Activated B cell treated with CpG ODN at 0.5 μM for 24 hours (primary cell): ENCODE measurements around the gene SLC2A2. TPM values are rescaled to one million over a fixed set of nuclear protein-coding genes. Genes with fewer than 3 reads are reported as not detected.

ENCODE experiments used
- ATAC-seq: fragments of 200-7000 bp; cut with Tn5 transposase; one replicate; pipeline ENCODE4 v1.10.0; 2021; ENCODE audit warnings: low read depth, mild to moderate bottlenecking, moderate library complexity
- CTCF ChIA-PET: fragments of 350-600 bp; sonication (Branson Sonifier 250); formaldehyde crosslinking; loops from one replicate; lab custom pipeline; 2021; ENCODE audit warnings: antibody characterized with exemption; lab: Charles Lee
- POLR2A ChIA-PET: fragments of 350-600 bp; sonication (Branson Sonifier 250); formaldehyde crosslinking; loops from one replicate; lab custom pipeline; 2021; ENCODE audit warnings: antibody characterized with exemption; lab: Charles Lee
- DNase-seq: peaks from one replicate; pipeline ENCODE4 v3.0.0; 2022
- H3K27ac Mint-ChIP-seq: one replicate; pipeline ENCODE4 v1.8.0; 2020; ENCODE audit warnings: mixed read lengths
- H3K27me3 Mint-ChIP-seq: one replicate; pipeline ENCODE4 v1.8.0; 2021; ENCODE audit warnings: mixed read lengths
- H3K36me3 Mint-ChIP-seq: one replicate; pipeline ENCODE4 v1.8.0; 2021; ENCODE audit warnings: low read depth, mixed read lengths
- H3K4me1 Mint-ChIP-seq: one replicate; pipeline ENCODE4 v1.8.0; 2021; ENCODE audit warnings: mixed read lengths
- H3K4me3 Mint-ChIP-seq: one replicate; pipeline ENCODE4 v1.8.0; 2020; ENCODE audit warnings: mild to moderate bottlenecking, mixed read lengths
- H3K9me3 Mint-ChIP-seq: one replicate; pipeline ENCODE4 v1.8.0; 2020; ENCODE audit warnings: mixed read lengths
- CTCF ChIP-seq: fragments of 200-600 bp; IDR thresholded peaks from one replicate; pipeline ENCODE4 v1.8.0; 2022; ENCODE audit warnings: antibody characterized with exemption, mild to moderate bottlenecking
- intact Hi-C: fragments of 100-400 bp; cut with micrococcal nuclease; formaldehyde crosslinking; loops from one replicate; pipeline ENCODE4 v1.15.1; 2024
- total RNA-seq: library from RNA; stranded (reverse); gene quantifications from 2 replicates; pipeline ENCODE4 v1.2.3, GENCODE V29; 2022

Gene SLC2A2
- total RNA-seq, 1 donor from 2014 or later = not detected

- H3K4me1 Mint-ChIP-seq = no peaks in the 10 kb centered on the region
- ChIA-PET CTCF (interaction anchor here (0.6 to 4.6 kb wide), 6 partner anchors 12 to 1291 kb away, joined by 3 to 40 read pairs (median 4); no protein-coding TSS in a partner anchor), POLR2A (no interaction called here)
- H3K4me3 Mint-ChIP-seq = no peak overlapping the region
- no peak overlapping the region for H3K27ac Mint-ChIP-seq
- H3K27me3 Mint-ChIP-seq = no peaks in the 10 kb centered on the region
- no peaks in the 10 kb centered on the region for H3K9me3 Mint-ChIP-seq
- intact Hi-C loops = loop anchor here (1.0 to 2.0 kb wide), 3 partner anchors 517 to 1291 kb away; no protein-coding TSS in a partner anchor
- peak; percentile 42 for ATAC-seq
- DNase-seq = no peak
- no peaks in the 10 kb centered on the region for H3K36me3 Mint-ChIP-seq
- no peak for TF ChIP-seq CTCF
Observed at GRCh38 chr3:171049861-171050444, 23.4 kb upstream of the SLC2A2 start.

GRCh38 chr3:171046760-171047159, 20.2 kb upstream of the SLC2A2 start:
- no peaks in the 10 kb centered on the region for H3K9me3 Mint-ChIP-seq
- no peak for TF ChIP-seq CTCF
- ChIA-PET POLR2A (no interaction called here), CTCF (no interaction called here)
- no peak overlapping the region for H3K4me3 Mint-ChIP-seq
- DNase-seq (no peak), ATAC-seq (no peak)
- no peaks in the 10 kb centered on the region for H3K36me3 Mint-ChIP-seq
- H3K27me3 Mint-ChIP-seq = peaks cover 3% of the 10 kb centered on the region
- intact Hi-C loops = no loop called here
- H3K4me1 Mint-ChIP-seq = no peaks in the 10 kb centered on the region
- H3K27ac Mint-ChIP-seq = no peak overlapping the region

- POLR2A ChIA-PET = no interaction called here
- Mint-ChIP-seq H3K9me3 (no peaks in the 10 kb centered on the region), H3K27ac (no peak overlapping the region), H3K4me1 (no peaks in the 10 kb centered on the region), H3K4me3 (no peak overlapping the region), H3K27me3 (peaks cover 5% of the 10 kb centered on the region), H3K36me3 (no peaks in the 10 kb centered on the region)
- CTCF ChIA-PET = no interaction called here
- intact Hi-C loops = no loop called here
- DNase-seq = no peak
- ATAC-seq = no peak
- no peak for TF ChIP-seq CTCF
Observed at GRCh38 chr3:171044835-171045793, 18.6 kb upstream of the SLC2A2 start.

GRCh38 chr3:171044384-171044783, 17.9 kb upstream of the SLC2A2 start:
- H3K27me3 Mint-ChIP-seq = peaks cover 11% of the 10 kb centered on the region
- CTCF ChIA-PET = no interaction called here
- no peak for TF ChIP-seq CTCF
- H3K9me3 Mint-ChIP-seq = no peaks in the 10 kb centered on the region
- H3K4me3 Mint-ChIP-seq = no peak overlapping the region
- intact Hi-C loops = no loop called here
- POLR2A ChIA-PET = no interaction called here
- ATAC-seq (no peak), DNase-seq (no peak)
- H3K36me3 Mint-ChIP-seq = no peaks in the 10 kb centered on the region
- no peak overlapping the region for H3K27ac Mint-ChIP-seq
- no peaks in the 10 kb centered on the region for H3K4me1 Mint-ChIP-seq

- intact Hi-C loops = no loop called here
- Mint-ChIP-seq H3K9me3 (no peaks in the 10 kb centered on the region), H3K27ac (no peak overlapping the region), H3K4me3 (no peak overlapping the region), H3K36me3 (no peaks in the 10 kb centered on the region), H3K4me1 (no peaks in the 10 kb centered on the region), H3K27me3 (peaks cover 14% of the 10 kb centered on the region)
- TF ChIP-seq CTCF = no peak
- ChIA-PET CTCF (no interaction called here), POLR2A (no interaction called here)
- ATAC-seq (no peak), DNase-seq (no peak)
Observed at GRCh38 chr3:171039674-171040073, 13.2 kb upstream of the SLC2A2 start.
